ENCODE data around the gene ZNF117.
"Not testable (repeated sequence)": the region's sequence is repeated elsewhere in the genome, so short reads cannot be mapped to it uniquely, and the experiment has no call there.

ZNF117 gene

GRCh38 chr7:64990936-64991335, at the start of gene ZNF117:
TSS of gene ZNF117 (minus strand) at chr7:64991036.
- in situ Hi-C loops (cut with HindIII; ENCODE audit: low sequenced_read_pairs) = no loop called here

GRCh38 chr7:65038767-65039166, 47.9 kb upstream of the ZNF117 start:
- in situ Hi-C loops (cut with HindIII; ENCODE audit: low sequenced_read_pairs) = not testable (repeated sequence)

GRCh38 chr7:65037740-65038688, 47.2 kb upstream of the ZNF117 start:
- in situ Hi-C loops (cut with HindIII; ENCODE audit: low sequenced_read_pairs) = no loop called here

DNA sequence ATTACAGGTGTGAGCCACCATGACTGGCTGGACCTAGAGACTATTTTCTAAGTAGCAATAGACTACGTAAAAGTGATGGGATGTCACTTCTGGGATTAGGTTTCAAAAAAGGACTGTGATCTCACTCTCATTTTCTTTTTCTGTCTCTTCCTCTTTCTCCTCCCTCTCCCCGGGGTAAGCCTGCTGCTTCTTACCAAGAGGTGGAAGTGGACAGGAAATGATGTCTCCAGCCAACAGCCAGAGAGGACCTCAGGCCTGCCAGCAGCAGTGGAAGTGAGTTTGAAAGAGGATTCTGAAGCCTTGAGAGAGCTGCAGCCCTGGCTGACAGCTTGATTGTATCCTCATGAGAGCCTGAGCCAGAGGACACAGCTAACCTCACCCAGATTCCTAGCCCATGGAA, 45.7 kb upstream of the ZNF117 start:
- in situ Hi-C loops (cut with HindIII; ENCODE audit: low sequenced_read_pairs) = not testable (repeated sequence)

- in situ Hi-C loops (cut with HindIII; ENCODE audit: low sequenced_read_pairs) = not testable (repeated sequence)
These were observed 44.6 kb upstream of the ZNF117 start for GRCh38 chr7:65035469-65035868.

GRCh38 chr7:65034120-65034782, 43.4 kb upstream of the ZNF117 start:
- in situ Hi-C loops (cut with HindIII; ENCODE audit: low sequenced_read_pairs) = not testable (repeated sequence)

- in situ Hi-C loops (cut with HindIII; ENCODE audit: low sequenced_read_pairs) = not testable (repeated sequence)
These were observed 42.6 kb upstream of the ZNF117 start for GRCh38 chr7:65033391-65033790.

- in situ Hi-C loops (cut with HindIII; ENCODE audit: low sequenced_read_pairs) = not testable (repeated sequence)
These were observed 34.2 kb upstream of the ZNF117 start for GRCh38 chr7:65025023-65025422.

DNA sequence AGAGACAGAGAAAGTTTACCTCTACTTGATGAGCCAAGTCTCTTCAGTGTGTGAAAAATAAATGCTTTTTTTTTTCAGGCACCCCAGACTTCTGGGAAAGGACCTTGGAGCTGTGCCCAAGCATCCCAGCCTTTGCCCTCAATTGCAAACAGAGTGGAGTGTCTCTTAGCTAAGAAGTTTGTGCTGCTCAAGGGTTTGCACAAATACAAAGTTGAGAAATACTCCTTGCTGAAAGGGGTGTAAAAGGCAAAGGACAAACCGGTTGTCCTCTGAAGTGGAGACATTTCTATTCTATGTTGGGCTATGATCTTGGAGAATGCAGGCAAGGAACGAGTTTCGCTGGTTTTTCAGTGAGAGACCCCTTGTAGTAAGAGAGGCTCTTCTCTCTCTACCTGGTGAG, 30.1 kb upstream of the ZNF117 start:
- in situ Hi-C loops (cut with HindIII; ENCODE audit: low sequenced_read_pairs) = not testable (repeated sequence)

- in situ Hi-C loops (cut with HindIII; ENCODE audit: low sequenced_read_pairs) = not testable (repeated sequence)
These were observed 19.0 kb upstream of the ZNF117 start for GRCh38 chr7:65009881-65010280.

DNA sequence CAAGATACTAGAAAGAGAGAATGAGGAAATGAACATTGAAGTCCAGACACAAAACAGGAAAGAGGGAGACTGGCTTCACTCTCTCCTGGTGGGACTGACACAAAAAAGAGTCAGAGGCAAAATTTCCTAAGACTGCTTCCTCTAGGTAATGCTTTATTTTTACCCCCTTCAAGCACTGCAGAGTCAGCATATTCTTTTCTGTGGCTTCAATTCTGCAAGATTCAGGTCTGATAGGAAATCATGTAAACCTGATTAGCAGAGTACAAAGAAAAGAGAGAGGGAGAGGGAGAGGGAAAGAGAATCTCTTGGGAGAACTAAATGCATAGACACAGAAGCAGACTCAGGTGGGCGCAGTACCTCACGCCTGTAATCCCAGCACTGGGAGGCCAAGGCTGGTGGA, 18.6 kb upstream of the ZNF117 start:
- in situ Hi-C loops (cut with HindIII; ENCODE audit: low sequenced_read_pairs) = not testable (repeated sequence)

DNA sequence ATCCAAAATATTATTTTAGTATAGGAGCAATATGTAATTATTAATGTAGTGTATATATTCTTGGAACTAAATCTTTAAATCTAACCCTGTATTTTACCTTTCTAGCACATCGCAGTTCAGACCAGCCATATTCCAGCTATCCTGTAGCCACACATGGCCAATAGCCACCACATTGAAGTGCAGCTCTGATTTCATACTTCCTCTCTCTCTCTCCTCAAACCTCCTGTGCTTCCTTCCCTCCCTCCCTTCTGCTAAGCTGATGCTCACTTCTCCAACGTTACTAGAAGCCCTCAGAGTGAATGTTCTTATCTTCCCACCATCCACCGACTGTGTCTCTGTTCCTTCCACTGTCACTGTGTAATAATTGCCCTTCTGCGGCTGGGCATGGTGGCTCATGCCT, 16.2 kb upstream of the ZNF117 start:
- in situ Hi-C loops (cut with HindIII; ENCODE audit: low sequenced_read_pairs) = not testable (repeated sequence)

DNA sequence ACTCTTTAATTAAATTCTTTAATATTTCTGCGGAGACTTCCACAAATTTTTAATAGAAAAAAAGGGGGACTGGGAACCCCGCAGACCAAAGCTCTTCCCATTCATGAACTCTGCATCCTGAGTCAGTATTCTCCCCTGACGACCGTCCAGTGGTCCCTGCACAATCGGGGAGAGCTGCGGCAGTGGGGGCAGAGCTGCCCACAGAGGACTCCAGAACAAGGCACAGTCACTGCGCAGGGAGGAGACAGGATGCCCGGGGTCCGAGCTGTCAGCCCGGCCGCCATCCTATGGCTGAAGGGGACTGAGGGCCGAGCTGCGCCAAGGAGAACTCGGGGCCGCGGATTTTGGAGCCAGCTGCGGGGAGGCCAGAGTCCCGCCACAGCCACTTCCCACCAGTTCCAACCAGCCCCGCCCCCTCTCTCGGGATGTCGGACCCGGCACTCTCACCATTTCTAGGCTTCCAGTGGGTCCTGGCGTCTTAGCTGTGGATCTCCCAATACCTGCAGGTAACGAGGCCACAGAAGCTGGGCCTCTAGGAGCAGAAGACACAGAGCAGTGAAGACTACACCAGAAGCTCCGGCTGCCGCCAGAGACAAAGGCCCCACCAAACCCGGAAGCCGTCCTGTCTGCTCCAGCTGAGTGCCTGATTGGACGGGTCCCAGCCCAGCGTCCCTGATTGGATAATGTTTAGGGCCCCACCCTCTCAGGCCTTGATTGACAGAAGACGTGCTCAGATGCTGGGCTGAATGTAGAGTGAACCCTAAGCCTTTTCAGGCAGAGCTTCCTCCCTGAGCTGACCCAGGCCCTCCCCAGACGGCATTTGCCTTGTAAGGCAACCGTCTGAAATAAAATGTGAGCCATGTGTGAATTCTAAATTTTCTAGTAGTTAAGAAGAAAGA, 15.5 kb upstream of the ZNF117 start, which contains the start of gene ERV3-1:
ERV3-1 (minus strand) TSS at position 594 of the 899 bp plus-strand sequence. CDS start 13,661 bp downstream, outside the sequence.
- in situ Hi-C loops (cut with HindIII; ENCODE audit: low sequenced_read_pairs) = no loop called here

DNA sequence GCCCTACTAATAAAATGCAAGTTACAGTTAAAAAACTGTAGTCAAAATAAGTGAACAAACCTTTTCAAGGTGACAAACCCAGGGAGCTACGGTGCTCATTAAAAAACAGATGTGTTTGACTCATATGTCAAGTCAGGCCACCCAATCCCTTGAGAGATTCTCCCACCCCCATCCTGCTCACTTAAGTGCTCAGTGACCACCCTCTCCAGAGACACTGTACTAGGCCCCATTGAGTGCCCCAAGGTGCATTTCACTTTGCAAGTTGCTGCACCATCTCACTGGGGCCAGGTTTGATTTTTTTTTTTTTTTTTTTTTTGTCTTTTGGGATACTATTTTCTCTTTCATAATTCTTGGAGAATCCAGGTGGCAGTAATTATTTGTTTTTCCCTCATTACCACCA, 13.7 kb upstream of the ZNF117 start:
- in situ Hi-C loops (cut with HindIII; ENCODE audit: low sequenced_read_pairs) = no loop called here

- in situ Hi-C loops (cut with HindIII; ENCODE audit: low sequenced_read_pairs) = no loop called here
These were observed 12.2 kb upstream of the ZNF117 start for GRCh38 chr7:65002972-65003585.

DNA sequence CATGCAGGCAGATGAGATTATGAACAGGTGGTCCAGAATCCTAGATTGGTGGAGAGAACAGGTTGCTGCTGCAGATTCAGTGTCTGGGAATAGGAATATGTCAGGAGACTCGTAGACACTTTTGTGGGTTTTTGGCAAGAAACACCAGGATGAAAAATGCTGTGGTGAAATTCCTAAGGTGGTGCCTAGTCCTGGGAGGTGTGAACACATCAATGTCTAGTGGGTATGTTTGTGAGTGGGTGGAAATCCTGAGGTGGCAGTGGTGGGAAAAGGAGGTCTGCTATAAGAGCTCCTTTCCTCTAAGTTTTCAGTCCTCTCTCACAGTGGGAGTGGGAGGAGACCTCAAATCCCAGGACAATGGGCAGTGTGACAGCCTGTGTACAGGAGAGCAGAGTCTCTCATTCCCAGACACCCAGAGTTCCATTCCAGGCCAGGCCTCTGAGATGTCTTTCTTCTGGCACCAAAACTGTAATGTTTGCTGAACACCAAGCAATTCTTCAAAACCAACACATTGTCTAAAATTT, 10.5 kb upstream of the ZNF117 start:
- in situ Hi-C loops (cut with HindIII; ENCODE audit: low sequenced_read_pairs) = no loop called here

- in situ Hi-C loops (cut with HindIII; ENCODE audit: low sequenced_read_pairs) = no loop called here
These were observed 8.5 kb upstream of the ZNF117 start for GRCh38 chr7:64999165-65000004.

DNA sequence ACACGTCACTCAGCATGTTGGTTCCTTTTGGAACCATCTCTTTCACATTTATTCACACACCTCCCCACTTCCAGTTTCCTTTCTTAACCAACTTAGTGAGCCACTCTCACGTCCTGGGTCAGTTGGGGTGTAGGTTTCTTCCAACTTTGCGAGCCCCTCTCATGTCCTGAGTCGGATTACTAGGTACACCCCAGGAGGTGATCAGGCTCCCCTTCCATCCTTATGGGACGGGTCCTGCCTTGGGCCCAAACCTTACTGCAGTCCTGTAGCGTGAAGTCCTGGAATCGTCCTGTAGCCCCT, 8.0 kb upstream of the ZNF117 start:
- in situ Hi-C loops (cut with HindIII; ENCODE audit: low sequenced_read_pairs) = no loop called here

DNA sequence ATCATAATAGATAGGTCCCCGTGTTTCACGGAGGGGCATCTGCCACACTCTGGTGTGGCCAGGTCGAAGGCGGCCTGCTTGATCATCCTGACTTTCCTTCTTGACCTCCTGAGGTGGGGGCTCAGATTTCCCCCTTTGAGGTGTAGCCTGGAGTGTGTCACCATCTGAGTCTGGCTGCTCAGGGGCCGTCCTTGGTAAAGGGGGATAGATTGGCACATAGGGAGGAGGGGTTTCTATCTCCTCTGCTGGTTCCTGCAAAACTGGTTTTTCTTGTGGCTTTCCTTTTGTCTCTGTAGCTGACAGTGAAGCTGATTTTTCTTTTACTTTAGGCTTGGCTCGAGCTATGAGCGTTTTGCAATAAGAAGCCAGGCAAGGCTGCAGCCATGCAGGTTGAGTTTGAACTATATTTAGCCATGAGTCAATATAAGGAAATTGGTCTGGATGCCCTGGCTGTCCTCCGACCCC, 7.1 kb upstream of the ZNF117 start:
- in situ Hi-C loops (cut with HindIII; ENCODE audit: low sequenced_read_pairs) = no loop called here

All from endothelial cell of hepatic sinusoid (primary cell).